HEK293T (cell line): ENCODE results near the gene BRINP1.
A peak's percentile ranks its signal among the peaks of the same experiment; 100 is the strongest.

Experiments
- CTCF ChIA-PET: fragments of 350-600 bp; formaldehyde crosslinking; extraction: SDS; loops from one replicate; lab custom pipeline; 2021; ENCODE audit warnings: antibody characterized with exemption, inconsistent platforms; lab: Yijun Ruan, JAX
- POLR2A ChIA-PET: fragments of 350-600 bp; formaldehyde crosslinking; extraction: SDS; loops from one replicate; lab custom pipeline; 2020; ENCODE audit warnings: antibody characterized with exemption, inconsistent platforms; lab: Yijun Ruan, JAX
- DNase-seq: peaks from one replicate; pipeline ENCODE4 v3.0.0; 2012; ENCODE audit warnings: mixed read lengths; ENCODE audit errors: extremely low spot score
- ARNT ChIP-seq: fragments of 450-650 bp; IDR thresholded peaks from 2 replicates; pipeline ENCODE4 v1.6.1; 2017; ENCODE audit warnings: mild to moderate bottlenecking
- BHLHE40 ChIP-seq: fragments of 450-650 bp; IDR thresholded peaks from 2 replicates; pipeline ENCODE4 v1.6.1; 2016; ENCODE audit warnings: mild to moderate bottlenecking, moderate library complexity, borderline replicate concordance
- CTBP1 ChIP-seq: fragments of 450-650 bp; IDR thresholded peaks from 2 replicates; pipeline ENCODE4 v1.6.1; 2016; ENCODE audit warnings: borderline replicate concordance
- ELF4 ChIP-seq: fragments of 450-650 bp; IDR thresholded peaks from 2 replicates; pipeline ENCODE4 v1.6.1; 2017; ENCODE audit warnings: antibody characterized with exemption
- FOXA1 ChIP-seq: fragments of 450-650 bp; IDR thresholded peaks from 2 replicates; pipeline ENCODE4 v1.6.1; 2016; ENCODE audit warnings: mild to moderate bottlenecking
- FOXK2 ChIP-seq: fragments of 450-650 bp; IDR thresholded peaks from 2 replicates; pipeline ENCODE4 v1.6.1; 2016; ENCODE audit warnings: mild to moderate bottlenecking
- FOXM1 ChIP-seq: fragments of 450-650 bp; IDR thresholded peaks from 2 replicates; pipeline ENCODE4 v1.6.1; 2017; ENCODE audit warnings: mild to moderate bottlenecking, borderline replicate concordance
- HDGF ChIP-seq: fragments of 450-650 bp; IDR thresholded peaks from 2 replicates; pipeline ENCODE4 v1.6.1; 2017; ENCODE audit warnings: antibody characterized with exemption, borderline replicate concordance
- L3MBTL2 ChIP-seq: fragments of 450-650 bp; conservative IDR thresholded peaks from 2 replicates; pipeline ENCODE4 v1.6.1; 2016; ENCODE audit warnings: mild to moderate bottlenecking
- LEF1 ChIP-seq: fragments of 450-650 bp; IDR thresholded peaks from 2 replicates; pipeline ENCODE4 v1.6.1; 2017; ENCODE audit warnings: mild to moderate bottlenecking, borderline replicate concordance
- NFRKB ChIP-seq: fragments of 450-650 bp; IDR thresholded peaks from 2 replicates; pipeline ENCODE4 v1.6.1; 2016; ENCODE audit warnings: mild to moderate bottlenecking, moderate library complexity
- SP1 ChIP-seq: fragments of 450-650 bp; IDR thresholded peaks from 2 replicates; pipeline ENCODE4 v1.6.1; 2017
- SUZ12 ChIP-seq: fragments of 450-650 bp; IDR thresholded peaks from 2 replicates; pipeline ENCODE4 v1.6.1; 2016; ENCODE audit warnings: mild to moderate bottlenecking
- TARDBP ChIP-seq: fragments of 450-650 bp; IDR thresholded peaks from 2 replicates; pipeline ENCODE4 v1.6.1; 2016
- ZNF384 ChIP-seq: fragments of 450-650 bp; IDR thresholded peaks from 2 replicates; pipeline ENCODE4 v1.6.1; 2016
- TF ChIP-seq, protein P1 (sequence below): fragments of 450-650 bp; IDR thresholded peaks from 2 replicates; pipeline ENCODE4 v1.6.1; 2016

The BRINP1 gene

DNA sequence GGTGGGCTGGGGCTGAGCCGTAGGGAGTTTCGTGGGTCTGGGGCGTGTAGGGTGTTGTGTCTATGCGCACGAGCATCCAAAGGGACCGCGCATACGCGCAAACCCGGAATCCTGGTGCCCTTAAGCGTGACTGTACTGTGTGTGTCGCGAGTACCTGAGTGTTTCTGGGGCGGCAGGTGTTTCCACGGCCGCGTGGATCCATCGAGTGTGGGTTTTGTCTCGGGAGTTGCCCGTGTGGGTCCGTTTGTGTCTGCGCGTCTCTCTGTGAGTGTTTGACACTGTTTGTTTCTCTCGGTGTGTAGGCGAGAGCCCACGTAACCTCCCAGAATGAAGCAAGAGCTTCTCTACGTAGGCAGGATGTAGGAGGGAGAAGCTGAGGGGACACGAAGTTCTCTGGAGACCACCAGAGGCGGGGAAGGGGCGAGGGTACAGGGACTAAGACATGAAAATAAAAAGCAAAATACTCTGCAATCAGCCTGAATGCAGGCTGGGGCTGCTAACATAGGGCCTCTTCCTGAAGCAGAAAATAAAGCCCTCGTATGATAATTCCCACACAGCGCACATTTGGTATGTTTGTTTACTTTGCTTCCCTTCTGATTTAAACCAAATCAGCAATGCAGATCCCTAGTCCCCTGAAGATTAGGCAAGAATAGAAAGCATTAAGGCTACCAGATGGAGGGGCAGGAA lies 588 bp upstream of the BRINP1 start:
- DNase-seq, result no peak
- ChIA-PET CTCF (no interaction called here), POLR2A (no interaction called here)
- TF ChIP-seq ELF4 (no peak), FOXM1 (no peak), ZNF384 (no peak), BHLHE40 (no peak), FOXA1 (no peak), LEF1 (no peak), SUZ12 (no peak), HDGF (no peak), L3MBTL2 (no peak), FOXK2 (no peak), CTBP1 (no peak), SP1 (no peak), TARDBP (no peak), ARNT (no peak), NFRKB (no peak)
- TF ChIP-seq, protein P1, sequence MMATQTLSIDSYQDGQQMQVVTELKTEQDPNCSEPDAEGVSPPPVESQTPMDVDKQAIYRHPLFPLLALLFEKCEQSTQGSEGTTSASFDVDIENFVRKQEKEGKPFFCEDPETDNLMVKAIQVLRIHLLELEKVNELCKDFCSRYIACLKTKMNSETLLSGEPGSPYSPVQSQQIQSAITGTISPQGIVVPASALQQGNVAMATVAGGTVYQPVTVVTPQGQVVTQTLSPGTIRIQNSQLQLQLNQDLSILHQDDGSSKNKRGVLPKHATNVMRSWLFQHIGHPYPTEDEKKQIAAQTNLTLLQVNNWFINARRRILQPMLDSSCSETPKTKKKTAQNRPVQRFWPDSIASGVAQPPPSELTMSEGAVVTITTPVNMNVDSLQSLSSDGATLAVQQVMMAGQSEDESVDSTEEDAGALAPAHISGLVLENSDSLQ, result no peak

DNA sequence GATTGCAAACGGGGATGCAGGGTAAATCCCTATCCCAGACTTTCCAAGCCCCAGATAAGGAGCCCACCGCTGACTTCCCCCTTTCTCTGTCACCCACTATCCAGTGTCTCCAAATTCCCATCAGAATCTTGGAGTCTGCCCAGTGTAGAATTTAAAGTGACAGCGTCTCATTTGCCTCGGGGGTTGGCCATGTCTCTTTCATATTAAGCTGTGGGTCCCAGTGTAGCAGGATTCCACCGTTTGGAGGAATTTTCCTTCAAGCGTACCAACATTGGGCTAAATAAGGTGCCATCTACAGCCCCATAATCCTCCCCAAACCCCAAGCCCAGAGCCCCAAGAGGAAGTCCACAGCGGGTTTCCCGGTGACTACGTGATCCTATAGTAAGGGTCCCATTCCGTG lies 1.1 kb downstream of the BRINP1 start:
- ChIA-PET CTCF (no interaction called here), POLR2A (no interaction called here)
- DNase-seq, result no peak
- no peak for TF ChIP-seq LEF1
- no peak for TF ChIP-seq ARNT
- TF ChIP-seq L3MBTL2, result no peak
- TF ChIP-seq, protein P1, result no peak
- TF ChIP-seq FOXK2, result no peak
- no peak for TF ChIP-seq CTBP1
- TF ChIP-seq FOXM1, result no peak
- no peak for TF ChIP-seq HDGF
- no peak for TF ChIP-seq ZNF384
- no peak for TF ChIP-seq ELF4
- no peak for TF ChIP-seq BHLHE40
- TF ChIP-seq SUZ12, result no peak
- no peak for TF ChIP-seq TARDBP
- no peak for TF ChIP-seq SP1
- no peak for TF ChIP-seq NFRKB
- no peak for TF ChIP-seq FOXA1

DNA sequence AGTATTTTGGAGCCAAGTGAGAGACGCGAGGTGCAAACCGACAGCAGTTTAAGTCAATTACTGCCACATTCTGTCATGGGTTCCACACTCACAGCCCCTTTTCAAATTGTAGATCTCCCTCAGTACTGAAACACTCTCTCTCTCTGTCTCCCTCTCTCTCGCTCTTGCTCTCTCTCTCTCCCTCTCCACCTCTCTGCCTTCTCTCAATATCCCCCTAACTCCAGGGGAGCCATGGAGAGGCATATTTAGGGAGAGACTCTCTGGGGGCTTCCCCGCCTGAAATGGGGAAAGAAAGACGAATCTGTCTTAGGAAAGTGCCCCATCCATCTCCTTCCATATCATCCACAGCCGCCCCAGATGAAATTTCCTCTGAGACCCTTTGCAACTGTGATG lies 1.6 kb downstream of the BRINP1 start:
- ChIA-PET POLR2A (no interaction called here), CTCF (interaction anchor here (0.6 kb wide), 1 partner anchor 1883 kb away, joined by 3 read pairs; no protein-coding TSS in a partner anchor)
- no peak for DNase-seq
- TF ChIP-seq ELF4, result no peak
- no peak for TF ChIP-seq BHLHE40
- no peak for TF ChIP-seq ARNT
- no peak for TF ChIP-seq SUZ12
- no peak for TF ChIP-seq NFRKB
- no peak for TF ChIP-seq HDGF
- TF ChIP-seq CTBP1, result no peak
- TF ChIP-seq, protein P1, result no peak
- no peak for TF ChIP-seq FOXA1
- TF ChIP-seq L3MBTL2, result no peak
- TF ChIP-seq LEF1, result no peak
- TF ChIP-seq FOXM1, result no peak

DNA sequence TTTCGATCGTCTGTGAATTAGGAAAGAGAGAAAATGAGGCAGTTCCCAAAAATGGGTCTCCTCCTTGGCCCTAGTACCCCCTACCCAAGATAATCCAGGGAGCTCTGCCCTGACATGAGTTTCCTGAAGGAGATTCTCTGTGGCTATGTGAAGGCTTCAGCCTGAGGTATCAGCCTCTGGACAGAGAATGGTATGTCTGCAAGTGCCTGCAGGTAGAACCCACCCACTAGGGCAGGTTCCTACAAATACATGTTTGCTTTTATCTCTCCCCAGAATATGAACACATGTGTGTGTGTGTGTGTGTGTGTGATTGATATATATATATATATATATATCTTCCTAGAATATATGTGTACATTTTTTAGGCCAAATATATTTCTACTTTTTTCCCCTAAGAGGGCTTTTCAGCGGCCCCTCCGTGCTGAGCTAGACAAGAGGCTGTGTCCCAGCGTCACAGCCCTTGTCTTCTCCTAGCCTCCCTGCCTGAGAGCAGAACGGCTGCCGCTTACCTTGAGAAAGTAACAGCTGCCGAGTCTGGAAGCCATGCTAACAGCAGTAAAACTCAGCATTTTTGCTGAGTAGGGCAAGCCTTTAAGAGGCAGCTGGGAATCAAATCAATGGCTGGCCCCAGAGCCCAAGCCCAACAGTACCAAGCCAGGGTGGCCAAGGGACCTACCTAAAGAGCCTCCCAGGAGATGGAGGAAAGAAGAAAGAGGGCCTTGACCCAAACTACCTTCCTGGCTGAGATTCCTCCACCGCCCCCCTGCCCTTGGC lies 2.1 kb downstream of the BRINP1 start:
- CTCF ChIA-PET, result interaction anchor here (0.6 kb wide), 1 partner anchor 1882 kb away, joined by 3 read pairs; no protein-coding TSS in a partner anchor
- POLR2A ChIA-PET, result no interaction called here
- no peak for DNase-seq
- no peak for TF ChIP-seq NFRKB
- TF ChIP-seq ZNF384, result no peak
- TF ChIP-seq SP1, result no peak
- TF ChIP-seq SUZ12, result no peak
- no peak for TF ChIP-seq ELF4
- TF ChIP-seq HDGF, result no peak
- no peak for TF ChIP-seq ARNT

DNA sequence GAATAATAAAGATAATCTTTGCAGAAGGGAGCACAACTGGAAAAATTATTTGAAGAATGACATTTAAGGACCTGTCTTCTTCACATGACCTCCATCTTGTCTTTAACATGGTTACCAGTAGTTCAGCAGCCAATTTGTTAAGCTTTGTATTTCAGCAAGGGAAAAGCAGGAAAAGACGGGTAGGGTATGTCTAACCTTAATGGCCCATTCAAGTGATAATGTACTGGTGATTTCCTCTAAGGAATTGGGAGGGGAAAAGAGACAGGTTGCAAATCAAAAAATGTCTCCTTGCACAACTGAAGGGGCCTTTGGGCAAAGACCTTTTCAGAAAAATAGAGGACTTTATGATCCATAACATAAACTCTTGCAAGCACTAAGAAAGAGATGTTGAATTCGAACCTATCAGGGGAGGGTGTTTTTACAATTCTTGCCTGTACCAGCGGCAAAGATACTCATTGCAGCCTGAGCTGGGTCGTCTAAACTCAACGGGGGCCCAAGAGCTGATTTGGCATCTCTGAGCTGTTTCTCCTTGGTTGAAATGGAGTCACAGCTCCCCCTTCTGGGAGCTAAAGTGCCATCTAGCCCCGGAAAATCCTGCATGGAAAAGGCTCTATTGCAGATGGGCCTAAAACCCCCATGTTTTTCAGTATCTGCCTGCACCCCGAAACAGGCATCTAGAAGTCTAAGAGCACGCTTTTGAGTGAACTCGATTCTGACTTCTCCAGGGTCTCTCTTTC lies 3.8 kb downstream of the BRINP1 start:
- CTCF ChIA-PET, result no interaction called here
- peak; percentile 35 for DNase-seq
- TF ChIP-seq, protein P1, result no peak
- TF ChIP-seq TARDBP, result no peak
- TF ChIP-seq NFRKB, result no peak
- TF ChIP-seq L3MBTL2, result no peak
- TF ChIP-seq SP1, result no peak
- POLR2A ChIA-PET, result no interaction called here
